Measurements from ENCODE around the gene RPRD1A.

RPRD1A gene

DNA sequence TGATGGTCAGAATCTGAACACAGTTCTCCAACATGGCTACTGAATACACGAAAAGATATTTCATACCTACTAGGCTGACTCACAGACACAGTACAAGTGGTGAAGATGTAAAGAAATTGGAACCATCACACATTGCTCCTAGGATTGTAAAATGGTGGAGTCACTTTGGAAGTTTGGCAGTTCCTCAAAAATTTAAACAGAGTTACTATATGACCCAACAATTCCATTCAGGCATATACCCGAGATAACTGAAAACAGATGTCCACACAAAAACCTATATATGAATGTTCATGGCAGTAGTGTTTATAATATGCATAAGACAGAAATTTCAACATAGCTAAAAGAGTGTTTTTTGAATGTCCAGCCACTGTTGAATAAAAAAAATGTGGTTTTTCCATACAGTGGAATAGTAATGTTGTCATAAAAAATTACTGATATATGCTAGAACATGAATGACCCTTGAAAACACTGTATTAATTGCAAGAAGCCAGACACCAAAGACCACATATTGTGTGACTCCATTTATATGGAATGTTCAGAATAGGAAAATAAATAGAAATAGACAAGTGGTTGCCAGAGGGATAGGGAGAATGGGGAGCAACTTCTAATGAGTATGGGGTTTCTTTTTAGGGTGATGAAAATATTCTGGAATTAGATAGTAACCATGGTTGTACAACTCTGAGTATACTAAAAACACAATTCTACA is 84.8 kb downstream of the RPRD1A start:
- H3K27ac ChIP-seq, result no peak overlapping the region
- TF ChIP-seq, protein P1, sequence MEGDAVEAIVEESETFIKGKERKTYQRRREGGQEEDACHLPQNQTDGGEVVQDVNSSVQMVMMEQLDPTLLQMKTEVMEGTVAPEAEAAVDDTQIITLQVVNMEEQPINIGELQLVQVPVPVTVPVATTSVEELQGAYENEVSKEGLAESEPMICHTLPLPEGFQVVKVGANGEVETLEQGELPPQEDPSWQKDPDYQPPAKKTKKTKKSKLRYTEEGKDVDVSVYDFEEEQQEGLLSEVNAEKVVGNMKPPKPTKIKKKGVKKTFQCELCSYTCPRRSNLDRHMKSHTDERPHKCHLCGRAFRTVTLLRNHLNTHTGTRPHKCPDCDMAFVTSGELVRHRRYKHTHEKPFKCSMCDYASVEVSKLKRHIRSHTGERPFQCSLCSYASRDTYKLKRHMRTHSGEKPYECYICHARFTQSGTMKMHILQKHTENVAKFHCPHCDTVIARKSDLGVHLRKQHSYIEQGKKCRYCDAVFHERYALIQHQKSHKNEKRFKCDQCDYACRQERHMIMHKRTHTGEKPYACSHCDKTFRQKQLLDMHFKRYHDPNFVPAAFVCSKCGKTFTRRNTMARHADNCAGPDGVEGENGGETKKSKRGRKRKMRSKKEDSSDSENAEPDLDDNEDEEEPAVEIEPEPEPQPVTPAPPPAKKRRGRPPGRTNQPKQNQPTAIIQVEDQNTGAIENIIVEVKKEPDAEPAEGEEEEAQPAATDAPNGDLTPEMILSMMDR (conservative IDR thresholded peaks at IDR 0.05), result no peak

GRCh38 chr18:35979112-35979511 is 88.2 kb downstream of the RPRD1A start:
- TF ChIP-seq, protein P1 (conservative IDR thresholded peaks at IDR 0.05), result no peak
- H3K27ac ChIP-seq, result no peak overlapping the region

DNA sequence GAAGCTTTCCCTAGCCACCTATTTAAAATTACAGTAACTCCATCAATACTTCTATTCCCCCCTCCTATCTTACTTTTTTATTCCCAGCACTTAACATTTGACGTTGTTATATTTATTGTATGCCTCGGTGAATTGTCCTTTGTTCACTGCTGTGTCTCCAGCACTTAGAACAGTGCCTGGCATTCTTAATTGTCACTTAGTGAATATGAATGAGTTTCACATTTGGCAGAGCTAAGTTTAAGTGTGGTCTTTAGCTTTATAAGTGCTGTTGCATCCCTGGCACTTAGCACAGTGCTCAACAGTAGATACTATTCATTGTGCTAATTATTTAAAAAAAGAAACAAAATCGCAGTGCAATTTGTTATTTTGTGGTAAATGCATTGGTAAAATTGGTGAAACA is 93.2 kb downstream of the RPRD1A start:
- TF ChIP-seq, protein P1 (conservative IDR thresholded peaks at IDR 0.05), result no peak
- H3K27ac ChIP-seq, result no peak overlapping the region

GRCh38 chr18:35973650-35974049 is 93.7 kb downstream of the RPRD1A start:
- TF ChIP-seq, protein P1 (conservative IDR thresholded peaks at IDR 0.05), result no peak
- H3K27ac ChIP-seq, result peak overlapping the region; percentile 82; the same call in 1 of the 2 replicates

DNA sequence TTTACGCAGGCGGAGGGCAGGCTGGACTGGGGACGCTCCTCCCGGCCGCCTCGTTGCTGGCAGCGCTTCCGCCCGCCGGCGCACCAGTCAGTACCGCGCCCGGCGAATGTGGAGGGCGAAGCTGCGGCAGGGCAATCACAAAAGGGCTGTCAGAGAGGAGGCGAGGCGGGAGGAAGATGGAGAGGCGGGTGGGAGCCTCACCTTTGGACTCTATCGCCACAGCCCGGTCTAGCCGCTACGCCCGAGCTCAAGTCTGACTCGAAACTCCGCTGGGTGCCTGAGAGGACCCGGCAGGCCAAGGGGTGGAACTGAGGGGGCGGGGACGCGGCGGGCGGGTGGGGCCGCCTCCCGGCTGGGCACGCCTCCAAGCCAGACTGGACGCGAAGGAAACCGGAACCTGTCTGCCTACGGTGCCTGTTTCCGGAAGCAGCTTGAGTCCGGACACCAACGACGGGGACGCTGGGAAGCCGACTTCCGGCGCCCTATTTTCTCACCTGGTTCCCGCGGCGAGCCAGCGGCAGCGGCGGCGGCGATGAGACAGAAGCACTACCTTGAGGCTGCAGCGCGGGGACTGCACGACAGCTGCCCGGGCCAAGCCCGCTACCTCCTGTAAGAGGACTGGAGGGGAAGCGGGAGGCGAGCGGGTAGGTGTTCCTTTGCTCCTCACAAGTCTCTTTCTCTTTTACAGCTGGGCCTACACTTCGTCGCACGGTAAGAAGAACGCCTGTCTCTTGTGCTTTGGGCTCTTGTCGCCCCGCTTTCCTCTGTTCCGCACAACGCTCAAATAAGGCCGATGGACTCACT is 95.0 kb downstream of the RPRD1A start, which contains the start of gene RMP24:
TSS of gene RMP24 (plus strand) at position 483 of the 804 bp plus-strand sequence.
- TF ChIP-seq, protein P1 (conservative IDR thresholded peaks at IDR 0.05), result no peak
- H3K27ac ChIP-seq, result peak within 1 kb of the TSS; percentile 82

GRCh38 chr18:35971661-35972196 is 95.6 kb downstream of the RPRD1A start:
- TF ChIP-seq, protein P1 (conservative IDR thresholded peaks at IDR 0.05), result no peak
- H3K27ac ChIP-seq, result peak overlapping the region; percentile 82

DNA sequence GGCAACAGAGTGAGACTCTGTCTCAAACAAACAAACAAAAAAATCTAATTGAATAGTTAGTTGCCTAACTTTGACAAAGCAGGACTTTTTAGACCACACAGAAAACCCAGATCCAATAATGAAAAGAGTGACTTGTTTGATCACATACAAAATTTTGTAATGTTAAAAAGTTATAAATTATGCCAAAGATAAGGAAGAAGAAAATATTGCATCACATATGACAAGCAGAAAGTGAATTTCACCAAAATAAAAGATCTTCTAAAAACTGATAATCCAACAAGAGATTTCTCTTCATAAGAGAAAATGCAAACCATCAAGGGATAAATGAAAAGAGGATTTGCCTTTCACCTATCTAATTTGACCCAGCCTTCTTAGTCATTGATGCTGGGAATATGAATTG is 97.7 kb downstream of the RPRD1A start:
- no peak overlapping the region for H3K27ac ChIP-seq
- TF ChIP-seq, protein P1 (conservative IDR thresholded peaks at IDR 0.05), result no peak
